ENCODE results near the gene WDR20. TPM values are rescaled to one million over a fixed set of nuclear protein-coding genes. Genes with fewer than 3 reads are reported as not detected.
A peak's percentile ranks its signal among the peaks of the same experiment; 100 is the strongest.
"Not testable (repeated sequence)": the region's sequence is repeated elsewhere in the genome, so short reads cannot be mapped to it uniquely, and the experiment has no call there.

The WDR20 gene
- total RNA-seq, 1 donor from 2014 or later, result 14.0 TPM

- ATAC-seq, result no peak
- no peak for DNase-seq (ENCODE audit: low spot score)
Measured at GRCh38 chr14:102170061-102170460, 30.4 kb downstream of the WDR20 start.

DNA sequence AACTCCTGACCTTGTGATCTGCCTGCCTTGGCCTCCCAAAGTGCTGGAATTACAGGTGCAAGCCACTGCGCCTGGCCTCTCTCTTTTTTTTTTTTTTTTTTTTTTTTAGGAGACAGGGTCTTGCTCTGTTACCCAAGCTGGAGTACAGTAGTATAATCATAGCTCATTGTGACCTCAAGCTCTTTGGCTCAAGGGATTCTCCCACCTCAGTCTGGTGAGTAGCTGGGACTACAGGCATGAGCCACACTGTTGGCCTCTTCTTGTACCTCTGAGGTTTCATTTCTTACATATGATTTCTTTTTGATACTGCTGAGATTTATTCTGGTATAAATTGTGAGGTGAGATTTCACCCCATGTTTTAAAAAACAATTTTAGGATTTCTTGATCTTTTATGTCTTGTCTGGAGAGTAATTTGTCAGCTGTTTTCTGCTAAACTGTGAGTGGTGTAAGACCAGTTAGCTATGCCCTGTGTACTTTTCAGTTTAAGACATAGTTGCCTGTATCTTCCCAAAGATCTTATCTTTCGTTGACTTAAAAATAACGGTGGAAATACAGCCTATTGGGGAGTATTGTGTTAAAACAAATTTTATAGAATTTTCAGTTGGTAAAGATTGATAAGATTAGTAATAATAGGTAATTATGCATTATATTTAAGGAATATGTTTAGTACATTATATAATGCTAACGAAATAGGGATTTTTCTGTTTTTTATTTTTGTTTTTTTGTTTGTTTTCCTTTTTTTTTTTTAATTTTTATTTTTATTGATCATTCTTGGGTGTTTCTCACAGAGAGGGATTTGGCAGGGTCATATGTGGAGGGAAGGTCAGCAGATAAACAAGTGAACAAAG, 31.7 kb downstream of the WDR20 start:
- ATAC-seq (peak; percentile 52), DNase-seq (ENCODE audit: low spot score) (no peak)

DNA sequence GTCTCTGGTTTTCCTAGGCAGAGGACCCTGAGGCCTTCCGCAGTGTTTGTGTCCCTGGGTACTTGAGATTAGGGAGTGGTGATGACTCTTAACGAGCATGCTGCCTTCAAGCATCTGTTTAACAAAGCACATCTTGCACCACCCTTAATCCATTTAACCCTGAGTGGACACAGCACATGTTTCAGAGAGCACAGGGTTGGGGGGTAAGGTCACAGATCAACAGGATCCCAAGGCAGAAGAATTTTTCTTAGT, 32.2 kb downstream of the WDR20 start:
- ATAC-seq; DNase-seq (ENCODE audit: low spot score): not testable (repeated sequence)

DNA sequence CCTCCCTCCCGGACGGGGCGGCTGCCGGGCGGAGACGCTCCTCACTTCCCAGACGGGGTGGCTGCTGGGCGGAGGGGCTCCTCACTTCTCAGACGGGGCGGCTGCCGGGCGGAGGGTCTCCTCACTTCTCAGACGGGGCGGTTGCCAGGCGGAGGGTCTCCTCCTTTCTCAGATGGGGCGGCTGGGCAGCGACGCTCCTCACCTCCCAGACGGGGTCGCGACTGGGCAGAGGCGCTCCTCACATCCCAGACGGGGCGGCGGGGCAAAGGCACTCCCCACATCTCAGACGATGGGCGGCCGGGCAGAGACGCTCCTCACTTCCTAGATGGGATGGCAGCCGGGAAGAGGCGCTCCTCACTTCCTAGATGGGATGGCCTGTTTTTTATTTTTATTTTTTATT, 33.0 kb downstream of the WDR20 start:
- not testable (repeated sequence) for ATAC-seq; DNase-seq (ENCODE audit: low spot score)

- DNase-seq (ENCODE audit: low spot score) (no peak), ATAC-seq (no peak)
Measured at GRCh38 chr14:102177161-102177560, 37.5 kb downstream of the WDR20 start.

GRCh38 chr14:102178806-102179205, 39.1 kb downstream of the WDR20 start:
- ATAC-seq (no peak), DNase-seq (ENCODE audit: low spot score) (no peak)

- DNase-seq (ENCODE audit: low spot score) (no peak), ATAC-seq (no peak)
Measured at GRCh38 chr14:102180248-102180998, 40.7 kb downstream of the WDR20 start.

- DNase-seq (ENCODE audit: low spot score) (no peak), ATAC-seq (no peak)
Measured at GRCh38 chr14:102181187-102181586, 41.5 kb downstream of the WDR20 start.

GRCh38 chr14:102182190-102182589, 42.5 kb downstream of the WDR20 start:
- ATAC-seq, result no peak

GRCh38 chr14:102182936-102183619, 43.4 kb downstream of the WDR20 start:
- DNase-seq (ENCODE audit: low spot score) (no peak), ATAC-seq (no peak)

More at GRCh38 chr14:102182190-102182589, 42.5 kb downstream of the WDR20 start:
- DNase-seq (ENCODE audit: low spot score), result no peak

DNA sequence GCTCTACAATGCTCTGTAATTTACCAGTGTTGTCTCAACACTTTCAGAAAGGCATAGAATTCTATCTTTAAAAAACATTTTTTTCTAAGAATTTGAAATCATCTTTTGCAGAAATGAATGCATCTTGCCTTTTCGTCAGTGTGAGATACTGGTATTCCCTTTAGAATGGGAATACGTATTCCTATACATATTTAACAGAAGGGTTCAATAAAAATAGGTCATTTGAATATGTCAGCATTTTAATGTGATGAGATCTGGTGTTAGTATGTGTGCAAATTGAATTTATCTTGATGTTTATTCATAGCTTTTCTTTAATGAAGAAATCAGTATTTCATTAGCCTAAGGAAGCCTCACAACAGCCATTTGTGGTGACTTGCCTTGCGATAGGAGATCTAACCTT, 44.2 kb downstream of the WDR20 start:
- ATAC-seq (no peak), DNase-seq (ENCODE audit: low spot score) (no peak)

GRCh38 chr14:102184316-102185035, 44.8 kb downstream of the WDR20 start:
- DNase-seq (ENCODE audit: low spot score), result no peak

GRCh38 chr14:102185360-102185759, 45.7 kb downstream of the WDR20 start:
- DNase-seq (ENCODE audit: low spot score) (no peak), ATAC-seq (peak; percentile 43)

More at GRCh38 chr14:102184316-102185035, 44.8 kb downstream of the WDR20 start:
- no peak for ATAC-seq

- ATAC-seq, result no peak
Measured at GRCh38 chr14:102187044-102187443, 47.3 kb downstream of the WDR20 start.

DNA sequence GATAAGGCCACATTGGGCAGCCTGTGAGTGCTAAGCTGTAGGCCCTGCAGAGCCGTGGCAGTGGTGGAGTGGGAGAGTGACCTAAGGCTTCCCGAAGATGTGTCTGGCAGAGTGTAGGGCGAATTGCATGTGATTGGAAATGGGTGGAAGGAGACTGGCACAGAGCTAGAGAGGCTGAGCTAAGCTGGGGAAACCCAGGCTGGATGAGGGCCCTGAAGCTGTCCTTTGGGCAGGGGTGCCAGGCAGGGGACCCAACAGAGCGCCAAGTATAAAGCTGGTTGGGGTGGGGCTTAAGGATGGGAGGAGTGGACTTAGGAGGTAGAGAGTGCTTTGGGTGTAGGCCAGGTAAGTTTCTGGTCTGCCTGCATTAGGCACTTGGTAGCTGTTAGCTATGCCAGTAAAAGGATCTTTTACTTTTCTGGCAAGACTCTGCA, 47.9 kb downstream of the WDR20 start:
- DNase-seq (ENCODE audit: low spot score) (no peak), ATAC-seq (no peak)

More at GRCh38 chr14:102187044-102187443, 47.3 kb downstream of the WDR20 start:
- DNase-seq (ENCODE audit: low spot score), result no peak

GRCh38 chr14:102188187-102188586, 48.5 kb downstream of the WDR20 start:
- no peak for DNase-seq (ENCODE audit: low spot score)
- ATAC-seq, result no peak

GRCh38 chr14:102189874-102190273, 50.2 kb downstream of the WDR20 start:
- no peak for DNase-seq (ENCODE audit: low spot score)
- ATAC-seq, result no peak

DNA sequence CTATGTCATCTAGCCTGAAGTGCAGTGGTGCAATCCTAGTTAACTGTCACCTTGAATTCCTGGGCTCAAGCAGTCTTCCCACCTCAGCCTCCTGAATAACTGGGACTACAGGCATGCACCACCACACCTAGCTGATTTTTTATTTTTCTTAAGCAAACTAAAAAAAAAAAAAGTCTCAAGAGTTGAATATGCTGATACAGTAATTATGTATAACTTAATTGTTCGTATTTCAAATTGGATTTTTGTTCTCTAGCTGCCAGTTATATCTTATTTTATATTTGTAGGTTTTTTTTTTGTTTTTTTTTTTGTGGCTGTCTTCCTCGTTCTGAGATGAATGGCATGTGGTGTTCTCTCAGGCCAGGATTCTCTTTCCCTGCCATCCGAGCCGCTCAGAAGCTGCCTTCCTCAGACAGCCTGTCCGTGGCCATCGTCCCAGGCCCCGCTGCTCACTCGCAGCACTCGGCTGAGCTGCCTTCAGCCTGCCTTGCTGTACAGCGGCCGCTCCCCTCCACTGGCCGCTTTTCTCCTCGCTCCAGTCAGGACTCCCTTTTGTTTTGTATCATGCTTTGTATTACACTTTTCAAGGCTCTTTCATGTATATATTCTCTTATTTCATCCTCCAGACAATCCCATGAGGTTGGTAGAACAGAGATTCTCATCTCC, 53.3 kb downstream of the WDR20 start:
- ATAC-seq, result no peak
- no peak for DNase-seq (ENCODE audit: low spot score)

GRCh38 chr14:102194856-102195255, 55.2 kb downstream of the WDR20 start:
- ATAC-seq (no peak), DNase-seq (ENCODE audit: low spot score) (no peak)

GRCh38 chr14:102195446-102195845, 55.7 kb downstream of the WDR20 start:
- ATAC-seq, result no peak
- no peak for DNase-seq (ENCODE audit: low spot score)
